Mesendoderm (in vitro differentiated cells): ENCODE results near the gene AP2A2.
"Not testable (repeated sequence)": the region's sequence is repeated elsewhere in the genome, so short reads cannot be mapped to it uniquely, and the experiment has no call there.

ENCODE experiments used
- DNase-seq: peaks from one replicate; pipeline ENCODE4 v3.0.0; 2013
- H2AK5ac ChIP-seq: 2 replicates; pipeline ENCODE4 v1.6.1; 2013; ENCODE audit warnings: low read length, inconsistent platforms
- H2BK120ac ChIP-seq: 2 replicates; pipeline ENCODE4 v1.6.1; 2013; ENCODE audit warnings: low read depth, mild to moderate bottlenecking, low read length, moderate library complexity, mixed read lengths
- H2BK15ac ChIP-seq: replicated peaks from 2 replicates; pipeline ENCODE4 v1.6.1; 2013; ENCODE audit warnings: low read depth, mild to moderate bottlenecking, moderate library complexity
- H2BK5ac ChIP-seq: 2 replicates; pipeline ENCODE4 v1.6.1; 2013; ENCODE audit warnings: low read length, inconsistent platforms
- H3K18ac ChIP-seq: 2 replicates; pipeline ENCODE4 v1.6.1; 2013; ENCODE audit warnings: mild to moderate bottlenecking, low read length, mixed read lengths
- H3K23ac ChIP-seq: one replicate; pipeline ENCODE4 v1.6.1; 2013; ENCODE audit warnings: low read length
- H3K27ac ChIP-seq: 2 replicates; pipeline ENCODE4 v1.5.1; 2013; ENCODE audit warnings: low read depth, mild to moderate bottlenecking, inconsistent platforms, low read length, moderate library complexity
- H3K27me3 ChIP-seq: 2 replicates; pipeline ENCODE4 v1.6.1; 2013; ENCODE audit warnings: low read length, control low read depth, mild to moderate bottlenecking, inconsistent platforms; ENCODE audit not compliant: insufficient read depth, poor library complexity
- H3K36me3 ChIP-seq: 2 replicates; pipeline ENCODE4 v1.6.1; 2013; ENCODE audit warnings: low read length, inconsistent platforms; ENCODE audit not compliant: control insufficient read depth, insufficient read depth
- H3K4ac ChIP-seq: one replicate; pipeline ENCODE4 v1.6.1; 2013; ENCODE audit warnings: low read depth, mild to moderate bottlenecking, low read length, moderate library complexity
- H3K4me1 ChIP-seq: 2 replicates; pipeline ENCODE4 v1.6.1; 2013; ENCODE audit warnings: low read depth, low read length, inconsistent platforms; ENCODE audit not compliant: control insufficient read depth
- H3K4me2 ChIP-seq: 2 replicates; pipeline ENCODE4 v1.6.1; 2013; ENCODE audit warnings: low read length
- H3K4me3 ChIP-seq: 2 replicates; pipeline ENCODE4 v1.5.1; 2013; ENCODE audit warnings: mild to moderate bottlenecking, low read length
- H3K56ac ChIP-seq: one replicate; pipeline ENCODE4 v1.6.1; 2013; ENCODE audit warnings: low read length
- H3K79me1 ChIP-seq: 2 replicates; pipeline ENCODE4 v1.6.1; 2013; ENCODE audit warnings: low read length, inconsistent platforms
- H3K79me2 ChIP-seq: 2 replicates; pipeline ENCODE4 v1.6.1; 2013; ENCODE audit warnings: mild to moderate bottlenecking, low read length; ENCODE audit not compliant: control insufficient read depth, insufficient read depth
- H3K9ac ChIP-seq: 2 replicates; pipeline ENCODE4 v1.6.1; 2013; ENCODE audit warnings: low read length, inconsistent platforms
- H4K5ac ChIP-seq: one replicate; pipeline ENCODE4 v1.6.1; 2013; ENCODE audit warnings: low read length
- H4K8ac ChIP-seq: one replicate; pipeline ENCODE4 v1.6.1; 2013; ENCODE audit warnings: low read depth, mild to moderate bottlenecking, control low read depth, low read length, moderate library complexity
- WGBS: extraction: QIAGEN DNeasy Blood & Tissue Kit; methylation state at CpG from one replicate; pipeline ENCODE4 v1.1.7; 2013; ENCODE audit warnings: low lambda C conversion rate, missing lambda C conversion rate; ENCODE audit not compliant: insufficient coverage; ENCODE audit errors: extremely low coverage; 5-methylcytosine and 5-hydroxymethylcytosine counted together

AP2A2 gene

GRCh38 chr11:959027-959426, 33.4 kb downstream of the AP2A2 start:
- Histone ChIP-seq H3K4ac (no peak overlapping the region), H2BK15ac (no peak overlapping the region), H4K5ac (no peak overlapping the region), H3K36me3 (peaks cover 2% of the 10 kb centered on the region), H3K27me3 (no peaks in the 10 kb centered on the region), H2BK120ac (no peak overlapping the region), H3K79me2 (peaks cover 19% of the 10 kb centered on the region), H3K4me2 (no peak overlapping the region), H3K27ac (no peak overlapping the region), H3K56ac (no peak overlapping the region), H3K4me3 (no peak overlapping the region), H3K79me1 (peaks cover 21% of the 10 kb centered on the region), H2AK5ac (no peak overlapping the region), H3K18ac (no peak overlapping the region), H3K23ac (no peak overlapping the region), H4K8ac (no peak overlapping the region), H3K9ac (no peak overlapping the region), H3K4me1 (no peaks in the 10 kb centered on the region), H2BK5ac (no peak overlapping the region)
- no peak for DNase-seq
- WGBS = no CpG with 5 or more reads among the region's 14 CpGs

GRCh38 chr11:959608-960007, 33.9 kb downstream of the AP2A2 start:
- Histone ChIP-seq H3K79me2 (peaks cover 16% of the 10 kb centered on the region), H3K9ac (no peak overlapping the region), H3K79me1 (peaks cover 19% of the 10 kb centered on the region), H3K36me3 (peaks cover 2% of the 10 kb centered on the region), H4K5ac (no peak overlapping the region), H3K4me3 (no peak overlapping the region), H3K4me2 (no peak overlapping the region), H3K4ac (no peak overlapping the region), H4K8ac (no peak overlapping the region), H3K4me1 (no peaks in the 10 kb centered on the region), H2BK5ac (no peak overlapping the region), H3K27ac (no peak overlapping the region), H2BK120ac (no peak overlapping the region), H2AK5ac (no peak overlapping the region), H3K18ac (no peak overlapping the region), H3K27me3 (no peaks in the 10 kb centered on the region), H3K56ac (no peak overlapping the region), H2BK15ac (no peak overlapping the region), H3K23ac (no peak overlapping the region)
- WGBS = no CpG with 5 or more reads among the region's 10 CpGs
- no peak for DNase-seq

GRCh38 chr11:961310-961920, 35.7 kb downstream of the AP2A2 start:
- not testable (repeated sequence) for H2AK5ac ChIP-seq, H4K8ac ChIP-seq, H2BK15ac ChIP-seq, H3K4me1 ChIP-seq, H3K4me2 ChIP-seq, H2BK5ac ChIP-seq, H3K4me3 ChIP-seq, H3K23ac ChIP-seq, H4K5ac ChIP-seq, H2BK120ac ChIP-seq, H3K79me2 ChIP-seq, H3K56ac ChIP-seq, H3K36me3 ChIP-seq, H3K27me3 ChIP-seq, H3K27ac ChIP-seq, H3K18ac ChIP-seq, H3K4ac ChIP-seq, H3K9ac ChIP-seq, DNase-seq
- no CpG with 5 or more reads among the region's 18 CpGs for WGBS
- H3K79me1 ChIP-seq = peaks cover 14% of the 10 kb centered on the region

GRCh38 chr11:961921-962320, 36.3 kb downstream of the AP2A2 start:
- no peak overlapping the region for H4K8ac ChIP-seq
- no peak overlapping the region for H2BK120ac ChIP-seq
- no peak overlapping the region for H4K5ac ChIP-seq
- H3K79me2 ChIP-seq = peaks cover 5% of the 10 kb centered on the region
- no peak overlapping the region for H3K18ac ChIP-seq
- H2AK5ac ChIP-seq = no peak overlapping the region
- H3K9ac ChIP-seq = no peak overlapping the region
- no peak for DNase-seq
- no peak overlapping the region for H3K4ac ChIP-seq
- H3K23ac ChIP-seq = no peak overlapping the region
- H3K36me3 ChIP-seq = peaks cover 2% of the 10 kb centered on the region
- H2BK5ac ChIP-seq = no peak overlapping the region
- no peak overlapping the region for H3K4me3 ChIP-seq
- no peak overlapping the region for H3K4me2 ChIP-seq
- H2BK15ac ChIP-seq = no peak overlapping the region
- H3K4me1 ChIP-seq = no peaks in the 10 kb centered on the region
- no peak overlapping the region for H3K27ac ChIP-seq
- H3K27me3 ChIP-seq = no peaks in the 10 kb centered on the region
- WGBS = no CpG with 5 or more reads among the region's 12 CpGs
- H3K79me1 ChIP-seq = peaks cover 9% of the 10 kb centered on the region
- no peak overlapping the region for H3K56ac ChIP-seq

GRCh38 chr11:962688-963087, 37.0 kb downstream of the AP2A2 start:
- H4K5ac ChIP-seq = no peak overlapping the region
- H3K9ac ChIP-seq = no peak overlapping the region
- peaks cover 2% of the 10 kb centered on the region for H3K36me3 ChIP-seq
- no peak overlapping the region for H2BK15ac ChIP-seq
- H3K4me3 ChIP-seq = no peak overlapping the region
- H2AK5ac ChIP-seq = no peak overlapping the region
- no peak overlapping the region for H3K4ac ChIP-seq
- no peak overlapping the region for H3K4me2 ChIP-seq
- H3K18ac ChIP-seq = no peak overlapping the region
- H3K79me2 ChIP-seq = peaks cover 4% of the 10 kb centered on the region
- no CpG with 5 or more reads among the region's 5 CpGs for WGBS
- no peak overlapping the region for H3K27ac ChIP-seq
- H3K79me1 ChIP-seq = peaks cover 8% of the 10 kb centered on the region
- H2BK120ac ChIP-seq = no peak overlapping the region
- no peaks in the 10 kb centered on the region for H3K27me3 ChIP-seq
- H3K23ac ChIP-seq = no peak overlapping the region
- no peak overlapping the region for H3K56ac ChIP-seq
- no peak overlapping the region for H2BK5ac ChIP-seq
- no peaks in the 10 kb centered on the region for H3K4me1 ChIP-seq
- no peak overlapping the region for H4K8ac ChIP-seq
- no peak for DNase-seq

GRCh38 chr11:963852-964251, 38.2 kb downstream of the AP2A2 start:
- Histone ChIP-seq H2BK5ac (no peak overlapping the region), H3K79me1 (peaks cover 6% of the 10 kb centered on the region), H3K56ac (no peak overlapping the region), H3K4me3 (no peak overlapping the region), H2AK5ac (no peak overlapping the region), H3K23ac (no peak overlapping the region), H3K4me2 (no peak overlapping the region), H3K79me2 (peaks cover 1% of the 10 kb centered on the region), H3K18ac (no peak overlapping the region), H2BK120ac (no peak overlapping the region), H3K27me3 (no peaks in the 10 kb centered on the region), H3K4me1 (no peaks in the 10 kb centered on the region), H4K5ac (no peak overlapping the region), H4K8ac (no peak overlapping the region), H3K36me3 (peaks cover 2% of the 10 kb centered on the region), H3K9ac (no peak overlapping the region), H2BK15ac (no peak overlapping the region), H3K27ac (no peak overlapping the region), H3K4ac (no peak overlapping the region)
- DNase-seq = no peak
- WGBS = no CpG with 5 or more reads among the region's 7 CpGs
